Activated CD4-positive, CD25-positive, alpha-beta regulatory T cell treated with anti-CD3 and anti-CD28 coated beads, Interleukin-2, amount 50 U/mL, for 72 hours (primary cell): ENCODE measurements around the gene GAK.
A peak's percentile ranks its signal among the peaks of the same experiment; 100 is the strongest.

Experiments used
- DNase-seq: peaks from one replicate; pipeline ENCODE4 v3.0.0; 2021

Gene GAK

DNA sequence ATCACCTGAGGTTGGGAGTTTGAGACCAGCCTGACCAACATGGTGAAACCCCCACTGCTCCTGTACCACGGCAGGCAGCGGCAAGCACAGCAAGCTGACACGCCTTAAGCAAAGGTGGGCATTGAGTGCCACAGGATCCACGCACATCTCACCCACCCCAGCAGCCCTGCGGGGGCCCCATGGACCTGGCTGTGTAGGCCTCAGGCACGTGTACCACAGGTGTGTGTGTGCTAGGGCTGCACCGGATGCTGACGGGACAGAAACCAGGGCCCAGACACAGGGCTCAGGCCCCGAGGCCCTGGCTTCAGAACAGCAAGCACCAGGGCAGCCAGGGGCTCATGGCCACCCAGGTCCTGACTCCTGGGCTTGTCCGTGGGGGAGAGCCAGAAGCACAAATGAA is 46.8 kb downstream of the GAK start:
- DNase-seq = no peak

- DNase-seq = no peak
Measured at GRCh38 chr4:884896-885295, 47.2 kb downstream of the GAK start.

- no peak for DNase-seq
Measured at GRCh38 chr4:884259-884658, 47.9 kb downstream of the GAK start.

GRCh38 chr4:883377-884095 is 48.6 kb downstream of the GAK start:
- no peak for DNase-seq

GRCh38 chr4:882646-883045 is 49.5 kb downstream of the GAK start:
- no peak for DNase-seq

DNA sequence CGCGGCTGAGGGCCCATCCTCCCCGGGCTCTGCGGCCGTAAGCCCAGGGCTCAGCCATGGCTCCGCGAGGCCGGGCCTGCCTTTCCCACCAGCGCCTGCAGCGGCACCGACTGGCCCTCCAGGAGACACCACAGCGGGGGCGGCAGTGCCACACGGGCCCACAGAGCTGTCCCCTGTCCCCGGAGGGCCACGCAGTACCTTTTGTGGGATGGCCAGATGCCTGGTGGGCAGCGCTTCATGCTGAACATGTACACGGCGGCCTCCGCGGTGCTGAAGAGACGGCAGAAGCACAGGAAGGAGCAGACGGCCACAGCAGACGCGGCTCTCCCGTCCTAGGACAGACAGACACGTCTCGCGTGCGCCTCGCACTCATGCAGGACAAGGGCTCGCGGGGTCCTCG is 50.4 kb downstream of the GAK start:
- no peak for DNase-seq

- no peak for DNase-seq
Measured at GRCh38 chr4:880684-881405, 51.3 kb downstream of the GAK start.

DNA sequence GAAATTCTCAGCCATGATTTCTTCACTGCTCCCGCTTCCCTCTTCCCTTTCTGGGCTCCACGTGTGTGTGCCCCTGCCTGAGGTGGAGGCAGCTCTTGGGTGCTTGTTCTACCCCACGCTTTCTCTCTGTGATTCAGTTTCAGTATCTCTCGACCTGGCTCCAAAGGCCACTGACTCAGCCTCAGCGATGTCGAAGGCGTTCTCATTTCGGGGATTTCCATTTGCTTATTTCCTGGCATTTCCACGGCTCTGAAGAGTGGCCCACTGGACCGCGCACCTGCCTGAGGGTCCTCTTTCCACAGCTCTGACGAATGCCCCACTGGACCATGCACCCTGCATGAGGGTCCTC is 52.4 kb downstream of the GAK start:
- peak; percentile 59 for DNase-seq

GRCh38 chr4:878796-879728 is 53.1 kb downstream of the GAK start:
- DNase-seq = peak; percentile 46

- no peak for DNase-seq
Measured at GRCh38 chr4:877502-877901, 54.6 kb downstream of the GAK start.

DNA sequence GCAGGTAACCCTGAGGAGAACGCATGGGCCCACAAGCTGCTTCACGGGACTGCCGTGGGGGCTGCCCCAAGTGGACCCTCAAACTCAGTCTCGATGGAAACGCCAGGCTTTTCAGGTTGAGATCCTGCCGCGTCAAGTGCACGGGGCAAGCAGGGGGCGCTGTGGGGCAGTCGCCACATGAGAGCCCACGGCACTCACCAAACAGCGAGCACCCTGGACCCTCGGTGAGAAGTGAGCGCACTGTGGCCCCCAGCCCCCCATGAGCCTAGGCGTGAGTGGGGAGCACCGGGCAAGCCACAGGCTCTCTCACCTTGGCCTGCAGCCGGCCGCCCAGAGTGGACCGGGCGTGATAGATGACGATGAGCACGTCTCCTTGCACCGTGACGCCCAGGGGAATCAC is 55.3 kb downstream of the GAK start:
- no peak for DNase-seq

DNA sequence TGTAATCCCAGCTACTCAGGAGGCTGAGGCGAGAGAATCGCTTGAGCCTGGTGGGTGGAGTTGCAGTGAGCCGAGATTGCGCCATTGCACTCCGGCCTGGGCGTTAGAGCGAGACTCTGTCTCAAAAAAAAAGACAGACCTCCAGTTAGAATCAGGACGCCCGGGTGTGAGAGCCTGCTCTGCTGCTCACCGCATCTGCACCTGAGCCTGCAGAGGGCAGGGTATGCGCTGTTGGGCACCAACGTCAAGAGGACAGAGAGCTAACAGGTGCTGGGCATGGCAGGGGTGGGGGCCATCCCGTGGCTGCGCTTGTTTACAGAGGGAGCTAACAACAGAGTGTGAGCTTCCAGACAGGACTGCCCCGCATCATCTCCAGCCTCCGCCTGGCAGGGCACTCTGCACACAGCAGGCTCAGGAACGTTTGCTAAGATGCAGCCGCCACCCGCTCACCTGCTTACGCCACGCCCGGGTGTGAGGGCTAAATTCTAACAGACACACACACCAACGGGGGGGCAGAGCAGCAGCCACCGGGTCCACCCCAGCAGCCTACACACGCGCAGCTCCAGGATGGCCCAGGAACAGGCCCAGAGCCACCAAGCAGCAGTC is 56.2 kb downstream of the GAK start:
- no peak for DNase-seq

DNA sequence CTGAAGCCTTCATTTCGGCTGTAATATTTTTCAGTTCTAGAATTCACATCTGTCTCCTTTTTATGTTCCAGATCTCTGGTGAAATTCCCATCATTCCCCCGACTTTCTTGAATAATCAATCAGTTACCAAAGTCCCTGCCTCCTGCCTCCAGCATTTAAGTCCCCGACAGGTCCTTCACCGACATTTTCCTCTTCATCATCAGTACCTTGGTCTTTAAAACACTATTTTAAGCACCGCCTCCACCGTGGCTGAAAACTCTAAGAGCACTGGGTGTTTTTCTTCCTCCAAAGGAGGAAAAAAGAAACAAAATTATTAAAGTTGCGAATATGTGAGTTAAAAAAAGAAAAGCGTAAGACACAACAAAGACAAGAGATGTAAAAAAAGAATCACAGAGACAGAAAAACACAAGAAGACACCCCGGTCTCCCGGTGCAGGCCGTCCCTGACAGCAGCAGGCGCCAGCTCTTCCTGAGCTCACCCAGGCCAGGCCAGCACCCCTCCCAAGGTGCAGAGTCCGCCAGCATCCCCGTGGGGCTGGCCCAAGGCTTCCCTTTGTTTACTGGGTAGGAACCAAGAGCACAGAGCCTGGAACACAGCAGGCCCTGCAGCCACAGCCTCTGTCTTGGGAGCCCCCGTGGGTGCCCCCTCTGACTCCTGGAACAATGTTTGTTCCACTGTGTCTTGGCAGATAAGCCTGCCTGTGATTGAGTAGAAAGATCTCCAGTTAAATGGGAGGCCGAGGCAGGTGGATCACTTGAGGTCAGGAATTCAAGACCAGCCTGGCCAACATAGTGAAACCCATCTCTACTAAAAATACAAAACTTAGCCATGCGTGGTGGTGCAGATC is 56.9 kb downstream of the GAK start:
- no peak for DNase-seq

- DNase-seq = no peak
Measured at GRCh38 chr4:874056-874455, 58.1 kb downstream of the GAK start.

GRCh38 chr4:872241-872981 is 59.7 kb downstream of the GAK start:
- DNase-seq = no peak

DNA sequence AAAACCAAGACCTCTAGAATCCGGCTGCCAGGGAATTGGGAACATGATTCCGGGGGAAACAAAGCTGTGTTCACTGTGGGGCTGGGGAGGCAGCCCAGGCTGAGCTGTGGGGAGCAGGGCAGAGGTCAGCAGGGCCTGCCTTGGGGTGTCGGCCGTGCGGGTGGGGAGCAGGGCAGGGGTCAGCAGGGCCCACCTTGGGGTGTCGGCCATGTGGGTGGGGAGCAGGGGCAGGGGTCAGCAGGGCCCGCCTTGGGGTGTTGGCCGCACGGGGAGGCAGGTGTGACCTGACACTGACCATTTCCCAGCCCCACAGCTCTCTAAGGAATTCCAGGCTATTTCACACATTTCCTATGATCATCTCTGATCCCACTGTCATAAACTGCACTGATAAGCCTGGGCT is 60.6 kb downstream of the GAK start:
- no peak for DNase-seq

DNA sequence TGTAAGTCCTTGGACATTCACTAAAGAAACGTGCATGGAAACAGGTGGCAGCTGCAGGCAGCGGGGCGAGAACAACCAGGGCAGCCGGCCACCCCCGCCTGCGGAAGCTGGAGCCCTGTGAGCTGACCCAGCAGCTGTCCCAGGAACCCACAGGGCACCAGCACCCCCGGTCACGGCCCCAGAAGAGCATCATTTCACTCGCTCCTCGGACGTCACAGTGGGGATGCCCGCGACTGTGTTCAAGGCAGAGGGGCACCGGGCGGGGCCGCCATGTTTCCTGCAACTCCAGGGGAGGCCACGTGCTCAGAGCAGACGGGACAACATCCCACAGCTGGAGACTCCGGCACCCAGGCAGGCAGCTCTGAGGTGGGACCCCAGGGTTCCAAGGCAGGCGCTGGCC is 61.2 kb downstream of the GAK start:
- no peak for DNase-seq

DNA sequence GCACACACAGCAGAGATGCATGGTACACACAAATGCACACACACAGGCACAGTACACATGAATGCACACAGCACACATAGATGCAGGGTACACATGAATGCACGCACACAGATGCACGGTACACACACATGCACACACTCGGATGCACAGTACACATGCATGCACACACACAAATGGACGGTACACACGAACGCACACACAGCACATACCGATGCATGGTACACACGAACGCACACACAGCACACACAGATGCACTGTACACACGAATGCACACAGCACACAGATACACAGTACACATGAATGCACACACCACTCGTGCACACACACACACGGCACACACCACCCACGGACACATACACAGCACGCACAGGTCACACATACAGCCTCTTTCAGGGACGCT is 62.3 kb downstream of the GAK start:
- DNase-seq = no peak

DNA sequence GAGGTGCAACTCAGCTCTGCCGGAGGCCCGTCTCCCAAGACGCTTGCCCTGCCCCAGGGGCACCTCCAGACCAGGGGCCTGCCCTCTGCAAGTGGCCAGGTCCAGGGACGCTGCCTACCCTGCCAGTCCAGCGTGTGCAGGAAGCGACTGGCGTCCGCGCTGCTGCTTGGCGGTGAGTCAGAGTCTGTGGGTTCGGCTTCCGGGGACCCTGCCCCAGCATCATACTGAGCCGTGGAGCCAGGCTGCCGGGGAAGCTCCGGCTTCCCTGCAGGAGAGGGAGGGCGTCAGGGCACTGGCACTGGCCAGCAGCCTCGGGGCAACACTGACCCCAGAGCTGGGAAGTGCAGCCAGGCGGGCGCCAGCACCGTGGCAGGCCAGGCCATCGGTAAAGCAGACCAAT is 63.7 kb downstream of the GAK start:
- DNase-seq = no peak

DNA sequence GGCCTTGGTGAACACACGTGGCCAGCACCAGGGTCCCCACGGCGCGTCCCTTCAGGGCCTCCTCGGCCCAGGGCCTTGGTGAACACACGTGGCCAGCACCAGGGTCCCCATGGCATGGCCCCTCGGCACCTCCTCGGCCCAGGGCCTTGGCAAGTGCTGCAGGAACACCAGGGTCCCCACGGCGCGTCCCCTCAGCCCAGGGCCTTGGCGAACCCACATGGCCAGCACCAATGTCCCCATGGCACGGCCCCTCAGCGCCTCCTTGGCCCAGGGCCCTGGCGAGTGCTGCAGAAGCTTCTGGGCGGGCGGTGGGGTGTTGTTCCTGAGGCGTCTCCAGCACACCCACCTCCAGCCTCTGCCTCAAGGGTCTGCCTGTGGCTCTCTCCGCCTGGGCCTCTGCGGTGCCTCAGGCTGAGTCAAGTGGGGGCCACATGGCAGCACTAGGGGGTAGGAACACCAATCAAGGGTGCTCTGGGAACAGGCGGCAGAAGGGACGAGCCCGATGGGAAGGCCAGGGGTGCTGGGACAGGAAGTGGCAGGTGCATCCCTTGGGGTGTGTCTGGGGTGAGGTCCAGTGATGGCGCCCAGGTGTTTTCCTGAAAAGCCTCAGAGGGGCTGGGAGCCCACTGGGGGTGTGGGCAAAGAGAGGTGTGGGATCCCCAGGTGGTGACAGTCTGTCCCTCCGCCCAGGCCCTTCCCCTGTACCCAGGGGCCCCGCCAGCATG is 64.4 kb downstream of the GAK start:
- DNase-seq = no peak
